A549 (cell line): Measurements from ENCODE around the gene EXOC7.

Experiments used
- BHLHE40 ChIP-seq: IDR thresholded peaks from 2 replicates; pipeline ENCODE4 v1.6.1; 2012; ENCODE audit warnings: low read depth, low read length, inconsistent platforms
- CTCF ChIP-seq: fragments of >200 bp; sonication (Bioruptor Twin); formaldehyde crosslinking; IDR thresholded peaks from 3 replicates; pipeline ENCODE4 v1.5.1; 2016
- FOSB ChIP-seq: fragments of 250-450 bp; sonication (Bioruptor Pico); IDR thresholded peaks from 2 replicates; pipeline ENCODE4 v1.5.0; 2020; ENCODE audit warnings: mild to moderate bottlenecking, moderate library complexity
- MAX ChIP-seq: IDR thresholded peaks from 2 replicates; pipeline ENCODE4 v1.6.1; 2012
- RAD21 ChIP-seq, 2 experiments: fragments of >200 bp in 1 of 2; sonication (Bioruptor Twin) in 1 of 2; formaldehyde crosslinking in 1 of 2; IDR thresholded peaks in 1 of 2; conservative IDR thresholded peaks in 1 of 2; 2 replicates in 1 of 2; 3 replicates in 1 of 2; pipeline ENCODE4 v1.6.1; 2012 to 2018; ENCODE audit warnings: inconsistent platforms in 1 of 2
- RFX5 ChIP-seq: fragments of 450-650 bp; IDR thresholded peaks from 2 replicates; pipeline ENCODE4 v1.7.1; 2014; ENCODE audit warnings: antibody characterized with exemption, mild to moderate bottlenecking, moderate library complexity
- TF ChIP-seq, protein P1 (sequence below): fragments of 450-650 bp; IDR thresholded peaks from 2 replicates; pipeline ENCODE4 v1.6.1; 2014; ENCODE audit warnings: antibody characterized with exemption

- TF ChIP-seq CTCF (no peak), MAX (no peak), FOSB (CRISPR knock-in tag) (no peak), RAD21 (conservative IDR thresholded peaks at IDR 0.05 in 1 of 2, IDR thresholded peaks at IDR 0.05 in 1 of 2) (0 out of 5 replicates have a peak, but pooled peaks of 1 of the 2 experiments have one; percentile 2), RFX5 (no peak), BHLHE40 (no peak)
- TF ChIP-seq, protein P1, sequence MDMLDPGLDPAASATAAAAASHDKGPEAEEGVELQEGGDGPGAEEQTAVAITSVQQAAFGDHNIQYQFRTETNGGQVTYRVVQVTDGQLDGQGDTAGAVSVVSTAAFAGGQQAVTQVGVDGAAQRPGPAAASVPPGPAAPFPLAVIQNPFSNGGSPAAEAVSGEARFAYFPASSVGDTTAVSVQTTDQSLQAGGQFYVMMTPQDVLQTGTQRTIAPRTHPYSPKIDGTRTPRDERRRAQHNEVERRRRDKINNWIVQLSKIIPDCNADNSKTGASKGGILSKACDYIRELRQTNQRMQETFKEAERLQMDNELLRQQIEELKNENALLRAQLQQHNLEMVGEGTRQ, result no peak
These were observed 21.2 kb upstream of the EXOC7 start for GRCh38 chr17:76124582-76125390.
